Activated CD4-positive, alpha-beta T cell treated with anti-CD3 and anti-CD28 coated beads for 1 hour (primary cell): Measurements from ENCODE around the gene SPATS2.

Source experiments
- DNase-seq: peaks from one replicate; pipeline ENCODE4 v3.0.0-alpha.2; 2020

SPATS2 gene

GRCh38 chr12:49560695-49561094 lies 193.4 kb downstream of the SPATS2 start:
- DNase-seq, result no peak

GRCh38 chr12:49562233-49562632 lies 195.0 kb downstream of the SPATS2 start:
- no peak for DNase-seq

- no peak for DNase-seq
Observed at GRCh38 chr12:49562831-49563230, 195.6 kb downstream of the SPATS2 start.

GRCh38 chr12:49563951-49564685 lies 196.9 kb downstream of the SPATS2 start:
- DNase-seq, result no peak

- no peak for DNase-seq
Observed at GRCh38 chr12:49564686-49565405, 197.6 kb downstream of the SPATS2 start.

GRCh38 chr12:49565406-49566265 lies 198.4 kb downstream of the SPATS2 start:
- DNase-seq, result no peak

GRCh38 chr12:49566361-49566760 lies 199.1 kb downstream of the SPATS2 start:
- DNase-seq, result no peak

- no peak for DNase-seq
Observed at GRCh38 chr12:49567302-49567610, 200.0 kb downstream of the SPATS2 start.

GRCh38 chr12:49567611-49568441 lies 200.6 kb downstream of the SPATS2 start, which contains the start of gene MCRS1:
Gene MCRS1 (minus strand): TSS chr12:49568142. CDS start chr12:49566731, 1,411 bp downstream.
- DNase-seq, result peak; percentile 85

- DNase-seq, result no peak
Observed at GRCh38 chr12:49568442-49569162, 201.3 kb downstream of the SPATS2 start.
